IMR-90 (cell line): ENCODE measurements around the gene ZSCAN5B. TPM values are rescaled to one million over a fixed set of nuclear protein-coding genes. Genes with fewer than 3 reads are reported as not detected.

Source experiments
- ATAC-seq: fragments of 200-7000 bp; cut with Tn5 transposase; 2 replicates; pipeline ENCODE4 v1.9.1; 2020; ENCODE audit warnings: low read depth, mild to moderate bottlenecking, moderate library complexity
- BruUV-seq: library from RNA; stranded (reverse); fragments of 400-500 nt; replicated peaks from 2 replicates; lab custom pipeline; 2021; lab: Mats Ljungman, UMichigan
- CTCF ChIA-PET: fragments of 300-600 bp; formaldehyde crosslinking; extraction: SDS; loops from one replicate; lab custom pipeline; 2021; ENCODE audit warnings: antibody characterized with exemption; lab: Yijun Ruan, JAX
- POLR2A ChIA-PET: fragments of 300-600 bp; sonication (Branson Sonifier 250); formaldehyde crosslinking; loops from one replicate; lab custom pipeline; 2022; ENCODE audit warnings: antibody characterized with exemption; ENCODE audit not compliant: unreplicated experiment; lab: Charles Lee
- DNase-seq: peaks from one replicate; pipeline ENCODE4 v3.0.0; 2013
- H2AFZ ChIP-seq: replicated peaks from 2 replicates; pipeline ENCODE3; 2013; ENCODE audit warnings: low read length, mild to moderate bottlenecking; ENCODE audit not compliant: poor library complexity
- H2AK5ac ChIP-seq: 2 replicates; pipeline ENCODE4 v1.6.1; 2013; ENCODE audit warnings: low read depth, low read length, inconsistent platforms
- H2AK9ac ChIP-seq: replicated peaks from 2 replicates; pipeline ENCODE3; 2013; ENCODE audit warnings: mild to moderate bottlenecking, low read depth, low read length, moderate library complexity; ENCODE audit not compliant: poor library complexity
- H2BK120ac ChIP-seq: 2 replicates; pipeline ENCODE4 v1.6.1; 2013; ENCODE audit warnings: low read depth, low read length, inconsistent platforms
- H2BK15ac ChIP-seq: 3 replicates; pipeline ENCODE4 v1.6.1; 2013; ENCODE audit warnings: low read depth, low read length, inconsistent platforms
- H2BK20ac ChIP-seq: 2 replicates; pipeline ENCODE4 v1.6.1; 2013; ENCODE audit warnings: low read depth, mild to moderate bottlenecking, inconsistent platforms, low read length, moderate library complexity
- H2BK5ac ChIP-seq: 2 replicates; pipeline ENCODE4 v1.6.1; 2013; ENCODE audit warnings: mild to moderate bottlenecking, low read depth, low read length, inconsistent platforms; ENCODE audit not compliant: poor library complexity, severe bottlenecking
- H3K14ac ChIP-seq: replicated peaks from 2 replicates; pipeline ENCODE4 v1.6.1; 2013; ENCODE audit warnings: low read depth, low read length, inconsistent platforms
- H3K18ac ChIP-seq: 2 replicates; pipeline ENCODE4 v1.6.1; 2013; ENCODE audit warnings: low read depth, low read length, control low read depth
- H3K23ac ChIP-seq: 2 replicates; pipeline ENCODE4 v1.6.1; 2013; ENCODE audit warnings: low read depth, low read length, inconsistent platforms
- H3K27ac ChIP-seq: 2 replicates; pipeline ENCODE4 v1.5.1; 2013; ENCODE audit warnings: mild to moderate bottlenecking, control low read depth, low read length; ENCODE audit not compliant: insufficient read depth
- H3K27me3 ChIP-seq: 2 replicates; pipeline ENCODE4 v1.6.1; 2013; ENCODE audit warnings: low read length; ENCODE audit not compliant: control insufficient read depth, insufficient read depth
- H3K36me3 ChIP-seq: 2 replicates; pipeline ENCODE4 v1.6.1; 2013; ENCODE audit warnings: low read length, mixed read lengths; ENCODE audit not compliant: control insufficient read depth, insufficient read depth
- H3K4ac ChIP-seq: 2 replicates; pipeline ENCODE4 v1.6.1; 2013; ENCODE audit warnings: low read depth, low read length, inconsistent platforms
- H3K4me1 ChIP-seq: 2 replicates; pipeline ENCODE4 v1.6.1; 2013; ENCODE audit warnings: low read length, mixed read lengths; ENCODE audit not compliant: control insufficient read depth, insufficient read depth
- H3K4me2 ChIP-seq: 2 replicates; pipeline ENCODE4 v1.6.1; 2013; ENCODE audit warnings: low read depth, mild to moderate bottlenecking, control low read depth, low read length, moderate library complexity
- H3K4me3 ChIP-seq: 2 replicates; pipeline ENCODE4 v1.5.1; 2013; ENCODE audit warnings: low read depth, mild to moderate bottlenecking, control low read depth, low read length, moderate library complexity; ENCODE audit not compliant: insufficient read depth
- H3K56ac ChIP-seq: 2 replicates; pipeline ENCODE4 v1.6.1; 2013; ENCODE audit warnings: low read length, inconsistent platforms; ENCODE audit not compliant: insufficient read depth; ENCODE audit errors: extremely low read depth
- H3K79me1 ChIP-seq, 2 experiments: 2 replicates each; pipeline ENCODE4 v1.6.1; 2013; ENCODE audit warnings: low read length in 2 of 2, inconsistent platforms in 1 of 2, low read depth in 1 of 2
- H3K9ac ChIP-seq: 2 replicates; pipeline ENCODE4 v1.6.1; 2013; ENCODE audit warnings: low read depth, low read length, control low read depth
- H3K9me1 ChIP-seq: 2 replicates; pipeline ENCODE4 v1.6.1; 2013; ENCODE audit warnings: low read length, inconsistent platforms; ENCODE audit not compliant: insufficient read depth
- H3K9me3 ChIP-seq: 2 replicates; pipeline ENCODE4 v1.6.1; 2013; ENCODE audit warnings: low read length; ENCODE audit not compliant: control insufficient read depth, insufficient read depth
- H4K20me1 ChIP-seq: 2 replicates; pipeline ENCODE4 v1.6.1; 2013; ENCODE audit warnings: low read length, inconsistent platforms; ENCODE audit not compliant: insufficient read depth
- H4K5ac ChIP-seq: 2 replicates; pipeline ENCODE4 v1.6.1; 2013; ENCODE audit warnings: mild to moderate bottlenecking, low read depth, low read length, control low read depth
- H4K8ac ChIP-seq, 2 experiments: 2 replicates each; pipeline ENCODE4 v1.6.1; 2013; ENCODE audit warnings: low read depth in 2 of 2, low read length in 2 of 2, control low read depth in 1 of 2, inconsistent platforms in 1 of 2
- H4K91ac ChIP-seq: 2 replicates; pipeline ENCODE4 v1.6.1; 2013; ENCODE audit warnings: low read depth, low read length, inconsistent platforms; ENCODE audit not compliant: insufficient read depth
- BHLHE40 ChIP-seq: fragments of 150-350 bp; IDR thresholded peaks from 2 replicates; pipeline ENCODE4 v1.6.1; 2016; ENCODE audit warnings: mild to moderate bottlenecking, low read depth, low read length
- CEBPB ChIP-seq: IDR thresholded peaks from 2 replicates; pipeline ENCODE4 v1.6.1; 2012; ENCODE audit warnings: low read depth, low read length, improper control_type of control experiment
- CHD1 ChIP-seq: IDR thresholded peaks from 2 replicates; pipeline ENCODE4 v1.6.1; 2012; ENCODE audit warnings: low read depth, low read length, improper control_type of control experiment
- CTCF ChIP-seq: conservative IDR thresholded peaks from 2 replicates; pipeline ENCODE4 v1.5.1; 2012; ENCODE audit warnings: mild to moderate bottlenecking, low read depth, low read length, improper control_type of control experiment
- ELK1 ChIP-seq: fragments of 150-350 bp; IDR thresholded peaks from 2 replicates; pipeline ENCODE4 v1.6.1; 2016; ENCODE audit warnings: low read depth, mild to moderate bottlenecking, low read length, moderate library complexity, borderline replicate concordance
- FOS ChIP-seq: fragments of 150-350 bp; IDR thresholded peaks from 2 replicates; pipeline ENCODE4 v1.6.1; 2016; ENCODE audit warnings: low read depth, low read length
- MAFK ChIP-seq: IDR thresholded peaks from 2 replicates; pipeline ENCODE4 v1.6.1; 2012; ENCODE audit warnings: low read depth, low read length, improper control_type of control experiment
- MAZ ChIP-seq: IDR thresholded peaks from 2 replicates; pipeline ENCODE4 v1.6.1; 2012; ENCODE audit warnings: low read depth, mild to moderate bottlenecking, low read length, improper control_type of control experiment, moderate library complexity, borderline replicate concordance
- MXI1 ChIP-seq: IDR thresholded peaks from 2 replicates; pipeline ENCODE4 v1.6.1; 2012; ENCODE audit warnings: low read depth, mild to moderate bottlenecking, low read length, moderate library complexity, borderline replicate concordance
- NFE2L2 ChIP-seq: fragments of 150-350 bp; IDR thresholded peaks from 2 replicates; pipeline ENCODE4 v1.6.1; 2016; ENCODE audit warnings: low read depth, mild to moderate bottlenecking, low read length
- POLR2A ChIP-seq: IDR thresholded peaks from 2 replicates; pipeline ENCODE4 v1.6.1; 2012; ENCODE audit warnings: mild to moderate bottlenecking, low read depth, low read length
- RCOR1 ChIP-seq: IDR thresholded peaks from 2 replicates; pipeline ENCODE4 v1.6.1; 2012; ENCODE audit warnings: mild to moderate bottlenecking, low read length, improper control_type of control experiment; ENCODE audit not compliant: insufficient replicate concordance
- RFX5 ChIP-seq: IDR thresholded peaks from 2 replicates; pipeline ENCODE4 v1.8.0; 2012; ENCODE audit warnings: low read depth, mild to moderate bottlenecking, low read length, moderate library complexity
- USF2 ChIP-seq: fragments of 150-350 bp; IDR thresholded peaks from 2 replicates; pipeline ENCODE4 v1.6.1; 2017; ENCODE audit warnings: mild to moderate bottlenecking, antibody characterized with exemption, low read length, low read depth
- WGBS, 2 experiments: methylation state at CpG; one replicate each; pipeline versions ENCODE4 v1.1.5 to v1.1.7; 2013; ENCODE audit warnings: missing lambda C conversion rate in 2 of 2; ENCODE audit not compliant: insufficient read length in 1 of 2; ENCODE audit errors: extremely low coverage in 2 of 2; 5-methylcytosine and 5-hydroxymethylcytosine counted together
- dilution Hi-C: fragments of 300-500 bp; cut with HindIII; formaldehyde crosslinking; loops from one replicate; pipeline ENCODE4 v1.14.3; 2018; ENCODE audit warnings: low sequenced_read_pairs; ENCODE audit not compliant: unreplicated experiment
- in situ Hi-C: fragments of 300-500 bp; cut with MboI; formaldehyde crosslinking; loops from 3 replicates; pipeline ENCODE4 v1.14.3; 2019; ENCODE audit warnings: low sequenced_read_pairs, inconsistent platforms, mixed read lengths
- intact Hi-C: fragments of 100-400 bp; cut with micrococcal nuclease; formaldehyde crosslinking; loops from 2 replicates; pipeline ENCODE4 v1.10.0; 2022
- polyA plus RNA-seq, 3 experiments: library from polyadenylated mRNA; depleted of rRNA; stranded (reverse); fragments of >200 nt; gene quantifications; 2 replicates each; pipeline ENCODE4 v1.2.3, GENCODE V29; 2012; ENCODE audit warnings: low replicate concordance in 1 of 3
- total RNA-seq: library from RNA; depleted of rRNA; stranded (reverse); fragments of >200 nt; gene quantifications from 2 replicates; pipeline ENCODE4 v1.2.3, GENCODE V29; 2012

Gene ZSCAN5B
- total and polyA plus RNA-seq, 2 of the 4 experiments (the other 2 are of a cell fraction) = not detected

GRCh38 chr19:56142087-56142787 is 55.3 kb downstream of the ZSCAN5B start:
- no peak overlapping the region; the same call in 1 of the 2 replicates for H3K56ac ChIP-seq
- no peaks in the 10 kb centered on the region; the same call in 1 of the 2 replicates for H3K4me1 ChIP-seq
- H2AK9ac ChIP-seq = peak overlapping the region; percentile 94
- no peak overlapping the region for H2BK20ac ChIP-seq
- H3K23ac ChIP-seq = peak overlapping the region; percentile 71
- H3K9me1 ChIP-seq = peaks cover 22% of the 10 kb centered on the region
- H2AK5ac ChIP-seq = peak overlapping the region; percentile 72; the same call in 1 of the 2 replicates
- H2BK15ac ChIP-seq = no peak overlapping the region
- no peaks in the 10 kb centered on the region for H3K27me3 ChIP-seq
- H3K4me3 ChIP-seq = peak overlapping the region; percentile 38
- peaks cover 18 to 40% of the 10 kb centered on the region in 2 experiments for H3K79me1 ChIP-seq
- H2BK120ac ChIP-seq = no peak overlapping the region
- dilution Hi-C loops (no loop called here), intact Hi-C loops (no loop called here), in situ Hi-C loops (loop anchor here (25.0 kb wide), 2 partner anchors 455 to 1680 kb away; partner anchors contain the start of genes CDC42EP5, EPN1 and LENG9)
- DNase-seq = no peak
- H4K20me1 ChIP-seq = peaks cover 3% of the 10 kb centered on the region; the same call in 1 of the 2 replicates
- no peak for ATAC-seq
- H2BK5ac ChIP-seq = no peak overlapping the region
- H3K9ac ChIP-seq = peak overlapping the region; percentile 72
- WGBS, 2 experiments = 96% methylated on average over 2 of the region's 17 CpGs; no CpG with 5 or more reads in 1 of the 2 experiments
- H4K91ac ChIP-seq = no peak overlapping the region
- ChIA-PET POLR2A (no interaction called here), CTCF (interaction anchor here (0.7 kb wide), 1 partner anchor 172 kb away, joined by 3 read pairs; the partner anchor contains the start of gene ZSCAN5A)
- H3K4me2 ChIP-seq = peak overlapping the region; percentile 93
- H3K14ac ChIP-seq = peak overlapping the region; percentile 82; the same call in 1 of the 2 replicates
- H4K5ac ChIP-seq = no peak overlapping the region; the same call in 1 of the 2 replicates
- no peak overlapping the region for H2AFZ ChIP-seq
- H3K27ac ChIP-seq = no peak overlapping the region
- H3K18ac ChIP-seq = no peak overlapping the region
- H3K9me3 ChIP-seq = no peaks in the 10 kb centered on the region
- H3K4ac ChIP-seq = peak overlapping the region; percentile 67
- BruUV-seq = no TSS peak
- H4K8ac ChIP-seq = peak overlapping the region in 1 of 2 experiments; percentile 72; a peak in 2 of 4 replicates
- peaks cover 11% of the 10 kb centered on the region for H3K36me3 ChIP-seq
- TF ChIP-seq CHD1 (no peak), CEBPB (no peak), FOS (no peak), POLR2A (no peak), MXI1 (no peak), RFX5 (no peak), MAZ (no peak), NFE2L2 (no peak), BHLHE40 (no peak), USF2 (no peak), ELK1 (no peak), MAFK (no peak), CTCF (no peak), RCOR1 (no peak)
